ENCODE results near the gene NRF1. TPM values are rescaled to one million over a fixed set of nuclear protein-coding genes. Genes with fewer than 3 reads are reported as not detected.

NRF1 gene
- total RNA-seq, 1 experiment from 2014 or later = 25.9 TPM

DNA sequence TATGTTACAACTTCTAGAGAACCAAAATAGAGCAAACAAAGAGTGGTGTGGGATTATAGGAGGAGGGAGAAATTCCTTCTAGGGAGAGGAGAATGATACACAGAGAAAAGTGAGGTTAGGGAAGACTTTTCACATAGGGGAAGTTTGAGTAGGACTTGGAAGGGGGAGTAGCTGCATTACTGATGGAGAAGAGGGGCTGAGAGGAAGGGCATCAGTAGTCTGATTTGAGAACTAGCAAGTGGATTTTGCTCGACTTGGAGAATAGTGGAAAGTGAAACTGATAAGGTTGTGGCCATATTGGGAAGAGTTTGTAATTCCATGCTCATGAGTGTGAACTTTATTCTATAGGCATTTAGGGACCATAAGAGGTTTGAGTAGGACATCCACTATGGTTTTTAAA lies 6.1 kb downstream of the NRF1 start:
- no peak overlapping the region for H3K4me3 ChIP-seq (replicated peaks in 1 of 2; ENCODE audit: low read depth in 1 of 2, low read length in 2 of 2)
- CTCF ChIA-PET = no interaction called here
- ATAC-seq = no peak
- DNase-seq (ENCODE audit: low read depth, low spot score) = no peak
- peaks cover 18% of the 10 kb centered on the region; the same call in 1 of the 2 replicates for H4K20me1 ChIP-seq (ENCODE audit: insufficient read depth)
- H3K36me3 ChIP-seq (ENCODE audit: control insufficient read depth in 1 of 2, insufficient read depth in 2 of 2, low read length in 2 of 2) = no peaks in the 10 kb centered on the region
- no TSS peak for BruUV-seq (replicated peaks)
- no peaks in the 10 kb centered on the region for H3K9me2 ChIP-seq (ENCODE audit: insufficient read depth)
- no peak overlapping the region for H3K9ac ChIP-seq (ENCODE audit: low read length)
- H2AFZ ChIP-seq (ENCODE audit: low read depth, low read length, poor library complexity, severe bottlenecking) = no peak overlapping the region
- H3K79me2 ChIP-seq (ENCODE audit: insufficient read depth, low read length) = peaks cover 99% of the 10 kb centered on the region
- RAD21 ChIA-PET (ENCODE audit: low non-redundant PET in 1 of 2, low total read pairs in 2 of 2, uncharacterized antibody in 2 of 2, unreplicated experiment in 2 of 2) = no interaction called here
- H3K27me3 ChIP-seq (ENCODE audit: insufficient read depth, low read length) = no peaks in the 10 kb centered on the region
- TF ChIP-seq ZFX (IDR thresholded peaks at IDR 0.05) (no peak), SIN3A (IDR thresholded peaks at IDR 0.05; ENCODE audit: low read depth) (no peak), TCF7L2 (IDR thresholded peaks at IDR 0.05; ENCODE audit: borderline replicate concordance, extremely low read depth, insufficient read depth, insufficient read length) (no peak), EZH2phosphoT487 (IDR thresholded peaks at IDR 0.05; ENCODE audit: borderline replicate concordance) (no peak), SP1 (IDR thresholded peaks at IDR 0.05; ENCODE audit: low read depth) (no peak), FOSL1 (IDR thresholded peaks at IDR 0.05; ENCODE audit: low read depth) (no peak), POLR2A (IDR thresholded peaks at IDR 0.05; ENCODE audit: borderline replicate concordance, extremely low read depth, insufficient read depth, insufficient read length) (no peak), SRF (IDR thresholded peaks at IDR 0.05; ENCODE audit: low read depth) (no peak), REST (IDR thresholded peaks at IDR 0.05; ENCODE audit: low read depth) (no peak), POLR2AphosphoS5 (IDR thresholded peaks at IDR 0.05; ENCODE audit: low read depth, low read length) (no peak), YY1 (IDR thresholded peaks at IDR 0.05; ENCODE audit: extremely low read depth, insufficient replicate concordance, low read depth, low read length) (no peak), ZNF274 (IDR thresholded peaks at IDR 0.05; ENCODE audit: low read depth, low read length) (no peak), CBX3 (IDR thresholded peaks at IDR 0.05; ENCODE audit: low read depth) (no peak)
- intact Hi-C loops (cut with micrococcal nuclease) = no loop called here
- POLR2A ChIA-PET = no interaction called here
- no peak overlapping the region for H3K4me2 ChIP-seq (ENCODE audit: low read length)
- H3K4me1 ChIP-seq (ENCODE audit: control insufficient read depth in 1 of 2, insufficient read depth in 2 of 2, low read length in 2 of 2) = peaks cover 6 to 14% of the 10 kb centered on the region in 2 experiments; a peak in 3 of 4 replicates
- H3K9me3 ChIP-seq (ENCODE audit: control insufficient read depth in 1 of 2, insufficient read depth in 1 of 2, low read depth in 1 of 2, low read length in 2 of 2) = no peaks in the 10 kb centered on the region
- no peak overlapping the region for H3K27ac ChIP-seq (ENCODE audit: low read depth, low read length)
